ENCODE measurements around the gene OSBPL8. TPM values are rescaled to one million over a fixed set of nuclear protein-coding genes. Genes with fewer than 3 reads are reported as not detected.
"Not testable (repeated sequence)": the region's sequence is repeated elsewhere in the genome, so short reads cannot be mapped to it uniquely, and the experiment has no call there.

Gene OSBPL8
- total and polyA plus RNA-seq, 9 of the 15 experiments (the other 6 are each of a cell fraction or from before 2014, with no cell fraction given) = 17.4 to 82.7 (median 42.8) TPM

DNA sequence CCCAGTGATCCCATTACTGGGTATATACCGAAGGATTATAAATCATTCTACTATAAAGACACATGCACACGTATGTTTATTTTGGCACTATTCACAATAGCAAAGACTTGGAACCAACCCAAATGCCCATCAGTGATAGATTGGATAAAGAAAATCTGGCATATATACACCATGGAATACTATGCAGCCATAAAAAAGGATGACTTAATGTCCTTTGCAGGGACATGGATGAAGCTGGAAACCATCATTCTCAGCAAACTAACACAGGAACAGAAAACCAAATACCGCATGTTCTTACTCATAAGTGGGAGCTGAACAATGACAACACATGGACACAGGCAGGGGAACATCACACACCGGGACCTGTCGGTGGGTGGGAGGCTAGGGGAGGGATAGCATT lies 195.4 kb downstream of the OSBPL8 start:
- POLR2A ChIA-PET; H2AFZ ChIP-seq (ENCODE audit: low read depth, low read length); in situ Hi-C loops (cut with MboI); H3K4me3 ChIP-seq; H3K27ac ChIP-seq (ENCODE audit: extremely low read depth, low read depth, low read length); intact Hi-C loops (cut with micrococcal nuclease); H3K27me3 ChIP-seq (ENCODE audit: control insufficient read depth in 2 of 2, insufficient read depth in 2 of 2, low read length in 2 of 2); DNase-seq (ENCODE audit: extremely low read depth in 1 of 4, low spot score in 3 of 4); CTCF ChIA-PET (ENCODE audit: low intra/inter-chr PET ratio); H3K4me1 ChIP-seq (replicated peaks in 1 of 2; ENCODE audit: control insufficient read depth in 2 of 2, insufficient read depth in 2 of 2, low read length in 2 of 2); ATAC-seq; H3K9me3 ChIP-seq (replicated peaks; ENCODE audit: control insufficient read depth, insufficient read depth, low read depth, low read length); FAIRE-seq; H3K79me2 ChIP-seq (ENCODE audit: control insufficient read depth, insufficient read depth, low read length); H3K4me2 ChIP-seq (ENCODE audit: insufficient read depth, low read length); H4K20me1 ChIP-seq (replicated peaks; ENCODE audit: control insufficient read depth, insufficient read depth, low read length); BruUV-seq (replicated peaks); H3K9me1 ChIP-seq (ENCODE audit: control insufficient read depth, insufficient read depth, low read length); H3K9ac ChIP-seq (ENCODE audit: insufficient read depth in 1 of 2, low read depth in 2 of 2, low read length in 2 of 2): not testable (repeated sequence)
- TF ChIP-seq BCOR (IDR thresholded peaks at IDR 0.05) (peak; percentile 28; the same call in 1 of the 2 replicates), ZNF146 (CRISPR knock-in tag; IDR thresholded peaks at IDR 0.05; ENCODE audit: unreplicated experiment) (peak; percentile 87)
- peaks cover 33% of the 10 kb centered on the region for H3K36me3 ChIP-seq (ENCODE audit: control insufficient read depth, insufficient read depth, low read length)
- 93% methylated on average over 5 of the region's 5 CpGs for WGBS (ENCODE audit: insufficient coverage, low coverage, missing lambda C conversion rate)

DNA sequence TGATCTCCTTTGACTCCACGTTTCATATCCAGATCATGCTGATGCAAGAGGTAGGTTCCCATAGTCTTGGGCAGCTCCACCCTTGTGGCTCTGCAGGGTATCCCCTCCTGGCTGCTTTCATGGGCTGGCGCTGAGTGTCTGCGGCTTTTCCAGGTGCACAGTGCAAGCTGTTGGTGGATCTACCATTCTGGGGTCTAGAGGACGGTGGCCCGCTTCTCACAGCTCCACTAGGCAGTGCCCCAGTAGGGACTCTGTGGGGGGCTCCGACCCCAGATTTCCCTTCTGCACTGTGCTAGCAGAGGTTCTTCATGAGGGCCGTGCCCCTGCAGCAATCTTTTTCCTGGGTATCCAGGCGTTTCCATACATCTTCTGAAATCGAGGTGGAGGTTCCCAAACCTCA lies 199.3 kb downstream of the OSBPL8 start:
- BruUV-seq (replicated peaks) = no TSS peak
- Histone ChIP-seq H2AFZ (ENCODE audit: low read depth, low read length) (no peak overlapping the region), H3K27ac (ENCODE audit: extremely low read depth, low read depth, low read length) (no peak overlapping the region), H3K36me3 (ENCODE audit: control insufficient read depth, insufficient read depth, low read length) (peaks cover 26% of the 10 kb centered on the region; the same call in 2 of the 3 replicates), H3K4me3 (no peak overlapping the region), H3K9me3 (replicated peaks; ENCODE audit: control insufficient read depth, insufficient read depth, low read depth, low read length) (no peaks in the 10 kb centered on the region), H3K9me1 (ENCODE audit: control insufficient read depth, insufficient read depth, low read length) (no peaks in the 10 kb centered on the region), H3K4me1 (replicated peaks in 1 of 2; ENCODE audit: control insufficient read depth in 2 of 2, insufficient read depth in 2 of 2, low read length in 2 of 2) (no peaks in the 10 kb centered on the region), H3K79me2 (ENCODE audit: control insufficient read depth, insufficient read depth, low read length) (no peaks in the 10 kb centered on the region), H3K4me2 (ENCODE audit: insufficient read depth, low read length) (no peak overlapping the region), H4K20me1 (replicated peaks; ENCODE audit: control insufficient read depth, insufficient read depth, low read length) (no peaks in the 10 kb centered on the region), H3K27me3 (ENCODE audit: control insufficient read depth in 2 of 2, insufficient read depth in 2 of 2, low read length in 2 of 2) (no peaks in the 10 kb centered on the region), H3K9ac (ENCODE audit: insufficient read depth in 1 of 2, low read depth in 2 of 2, low read length in 2 of 2) (no peak overlapping the region)
- FAIRE-seq = no peak
- ATAC-seq = no peak
- intact Hi-C loops (cut with micrococcal nuclease) = no loop called here
- 97% methylated on average over 8 of the region's 9 CpGs for WGBS (ENCODE audit: insufficient coverage, low coverage, missing lambda C conversion rate)
- ChIA-PET POLR2A (interaction anchor here (1.3 kb wide), 1 partner anchor 12 kb away, joined by 5 read pairs; the partner anchor contains the start of gene BBS10), CTCF (ENCODE audit: low intra/inter-chr PET ratio) (no interaction called here)
- in situ Hi-C loops (cut with MboI) = no loop called here
- DNase-seq (ENCODE audit: extremely low read depth in 1 of 4, low spot score in 3 of 4) = no peak
- TF ChIP-seq, protein P1, sequence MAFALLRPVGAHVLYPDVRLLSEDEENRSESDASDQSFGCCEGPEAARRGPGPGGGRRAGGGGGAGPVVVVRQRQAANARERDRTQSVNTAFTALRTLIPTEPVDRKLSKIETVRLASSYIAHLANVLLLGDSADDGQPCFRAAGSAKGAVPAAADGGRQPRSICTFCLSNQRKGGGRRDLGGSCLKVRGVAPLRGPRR (CRISPR knock-in tag; IDR thresholded peaks at IDR 0.05) = no peak
- TF ChIP-seq KAT2B (IDR thresholded peaks at IDR 0.05; ENCODE audit: low read depth, low read length) = no peak
- TF ChIP-seq RBM14 (IDR thresholded peaks at IDR 0.05; ENCODE audit: borderline replicate concordance, insufficient read depth, low read depth, low read length) = no peak
- TF ChIP-seq, protein P2, sequence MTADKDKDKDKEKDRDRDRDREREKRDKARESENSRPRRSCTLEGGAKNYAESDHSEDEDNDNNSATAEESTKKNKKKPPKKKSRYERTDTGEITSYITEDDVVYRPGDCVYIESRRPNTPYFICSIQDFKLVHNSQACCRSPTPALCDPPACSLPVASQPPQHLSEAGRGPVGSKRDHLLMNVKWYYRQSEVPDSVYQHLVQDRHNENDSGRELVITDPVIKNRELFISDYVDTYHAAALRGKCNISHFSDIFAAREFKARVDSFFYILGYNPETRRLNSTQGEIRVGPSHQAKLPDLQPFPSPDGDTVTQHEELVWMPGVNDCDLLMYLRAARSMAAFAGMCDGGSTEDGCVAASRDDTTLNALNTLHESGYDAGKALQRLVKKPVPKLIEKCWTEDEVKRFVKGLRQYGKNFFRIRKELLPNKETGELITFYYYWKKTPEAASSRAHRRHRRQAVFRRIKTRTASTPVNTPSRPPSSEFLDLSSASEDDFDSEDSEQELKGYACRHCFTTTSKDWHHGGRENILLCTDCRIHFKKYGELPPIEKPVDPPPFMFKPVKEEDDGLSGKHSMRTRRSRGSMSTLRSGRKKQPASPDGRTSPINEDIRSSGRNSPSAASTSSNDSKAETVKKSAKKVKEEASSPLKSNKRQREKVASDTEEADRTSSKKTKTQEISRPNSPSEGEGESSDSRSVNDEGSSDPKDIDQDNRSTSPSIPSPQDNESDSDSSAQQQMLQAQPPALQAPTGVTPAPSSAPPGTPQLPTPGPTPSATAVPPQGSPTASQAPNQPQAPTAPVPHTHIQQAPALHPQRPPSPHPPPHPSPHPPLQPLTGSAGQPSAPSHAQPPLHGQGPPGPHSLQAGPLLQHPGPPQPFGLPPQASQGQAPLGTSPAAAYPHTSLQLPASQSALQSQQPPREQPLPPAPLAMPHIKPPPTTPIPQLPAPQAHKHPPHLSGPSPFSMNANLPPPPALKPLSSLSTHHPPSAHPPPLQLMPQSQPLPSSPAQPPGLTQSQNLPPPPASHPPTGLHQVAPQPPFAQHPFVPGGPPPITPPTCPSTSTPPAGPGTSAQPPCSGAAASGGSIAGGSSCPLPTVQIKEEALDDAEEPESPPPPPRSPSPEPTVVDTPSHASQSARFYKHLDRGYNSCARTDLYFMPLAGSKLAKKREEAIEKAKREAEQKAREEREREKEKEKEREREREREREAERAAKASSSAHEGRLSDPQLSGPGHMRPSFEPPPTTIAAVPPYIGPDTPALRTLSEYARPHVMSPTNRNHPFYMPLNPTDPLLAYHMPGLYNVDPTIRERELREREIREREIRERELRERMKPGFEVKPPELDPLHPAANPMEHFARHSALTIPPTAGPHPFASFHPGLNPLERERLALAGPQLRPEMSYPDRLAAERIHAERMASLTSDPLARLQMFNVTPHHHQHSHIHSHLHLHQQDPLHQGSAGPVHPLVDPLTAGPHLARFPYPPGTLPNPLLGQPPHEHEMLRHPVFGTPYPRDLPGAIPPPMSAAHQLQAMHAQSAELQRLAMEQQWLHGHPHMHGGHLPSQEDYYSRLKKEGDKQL (CRISPR knock-in tag; IDR thresholded peaks at IDR 0.05; ENCODE audit: borderline replicate concordance) = no peak
- TF ChIP-seq U2AF2 (optimal IDR thresholded peaks at IDR 0.05; ENCODE audit: low read depth, low read length) = no peak
- no peak for TF ChIP-seq ZNF79 (CRISPR knock-in tag; IDR thresholded peaks at IDR 0.05; ENCODE audit: low read depth)
- TF ChIP-seq POLR2AphosphoS5 (IDR thresholded peaks at IDR 0.05; ENCODE audit: control insufficient read depth, insufficient read depth, low read depth, low read length) = no peak
- TF ChIP-seq ETS2 (tag; IDR thresholded peaks at IDR 0.05; ENCODE audit: borderline replicate concordance, poor library complexity, severe bottlenecking) = no peak
